B cell (primary cell): ENCODE data around the gene MCM5. TPM values are rescaled to one million over a fixed set of nuclear protein-coding genes. Genes with fewer than 3 reads are reported as not detected.

ENCODE experiments used
- ATAC-seq: fragments of 200-7000 bp; cut with Tn5 transposase; one replicate; pipeline ENCODE4 v1.10.0; 2021; ENCODE audit warnings: low read depth, mild to moderate bottlenecking, moderate number of reproducible peaks, moderate library complexity
- CTCF ChIA-PET: fragments of 350-600 bp; sonication (Branson Sonifier 250); formaldehyde crosslinking; loops from one replicate; lab custom pipeline; 2021; ENCODE audit warnings: antibody characterized with exemption, inconsistent platforms; lab: Charles Lee
- POLR2A ChIA-PET: fragments of 350-600 bp; sonication (Branson Sonifier 250); formaldehyde crosslinking; loops from one replicate; lab custom pipeline; 2021; ENCODE audit warnings: antibody characterized with exemption; lab: Charles Lee
- DNase-seq: peaks from one replicate; pipeline ENCODE4 v3.0.0; 2013
- H2AFZ ChIP-seq: 2 replicates; pipeline ENCODE4 v1.6.1; 2012; ENCODE audit warnings: mild to moderate bottlenecking, low read depth, low read length; ENCODE audit not compliant: insufficient read depth, poor library complexity, severe bottlenecking
- H3K27ac ChIP-seq, 2 donors: 1 replicate in 1 of 2; 2 replicates in 1 of 2; pipeline ENCODE4 v1.5.1; 2012 to 2013; ENCODE audit warnings: low read length in 2 of 2, mild to moderate bottlenecking in 2 of 2, moderate library complexity in 1 of 2
- H3K27me3 ChIP-seq, 4 experiments: fragments of 200-600 bp in 1 of 4; sonication (generic) in 1 of 4; replicated peaks in 1 of 4; 1 replicate in 2 of 4; 2 replicates in 2 of 4; pipeline versions ENCODE4 v1.6.1 to v1.7.0; 2013 to 2016; ENCODE audit warnings: low read length in 3 of 4, mild to moderate bottlenecking in 2 of 4, mixed read lengths in 1 of 4, moderate library complexity in 1 of 4; ENCODE audit not compliant: insufficient read depth in 4 of 4, control insufficient read depth in 3 of 4; ENCODE audit errors: control extremely low read depth in 1 of 4
- H3K36me3 ChIP-seq, 2 experiments: replicated peaks in 1 of 2; 1 replicate in 1 of 2; 2 replicates in 1 of 2; pipeline versions ENCODE4 v1.6.1 to v1.7.1; 2013; ENCODE audit warnings: low read length in 1 of 2; ENCODE audit not compliant: insufficient read depth in 2 of 2, control insufficient read depth in 1 of 2; ENCODE audit errors: control extremely low read depth in 1 of 2, extremely low read depth in 1 of 2
- H3K4me1 ChIP-seq, 2 donors: fragments of 200-600 bp in 1 of 2; sonication (generic) in 1 of 2; 1 replicate in 1 of 2; 2 replicates in 1 of 2; pipeline versions ENCODE4 v1.5.1 to v1.6.1; 2013 to 2017; ENCODE audit warnings: low read length in 2 of 2; ENCODE audit not compliant: control insufficient read depth in 2 of 2, insufficient read depth in 2 of 2
- H3K4me2 ChIP-seq: replicated peaks from 2 replicates; pipeline ENCODE3; 2012; ENCODE audit warnings: mild to moderate bottlenecking, low read depth, low read length; ENCODE audit not compliant: poor library complexity, severe bottlenecking
- H3K4me3 ChIP-seq, 5 experiments: fragments of 200-600 bp in 1 of 5; sonication (generic) in 1 of 5; 1 replicate in 3 of 5; 2 replicates in 2 of 5; pipeline versions ENCODE4 v1.5.1 to v1.7.0; 2011 to 2016; ENCODE audit warnings: low read length in 4 of 5, mild to moderate bottlenecking in 4 of 5, low read depth in 2 of 5, control low read depth in 1 of 5, moderate library complexity in 1 of 5; ENCODE audit not compliant: insufficient read depth in 1 of 5; ENCODE audit errors: control extremely low read depth in 1 of 5, extremely low read depth in 1 of 5
- H3K79me2 ChIP-seq: fragments of 200-600 bp; sonication (generic); one replicate; pipeline ENCODE4 v1.6.0; 2016; ENCODE audit warnings: low read length; ENCODE audit not compliant: control insufficient read depth, insufficient read depth
- H3K9ac ChIP-seq: fragments of 200-600 bp; sonication (generic); 2 replicates; pipeline ENCODE4 v1.6.1; 2017; ENCODE audit warnings: mild to moderate bottlenecking, low read length, moderate library complexity
- H3K9me3 ChIP-seq, 3 donors: one replicate each; pipeline versions ENCODE4 v1.6.1 to v1.7.1; 2013; ENCODE audit warnings: low read length in 2 of 3; ENCODE audit not compliant: control insufficient read depth in 2 of 3, insufficient read depth in 1 of 3; ENCODE audit errors: control extremely low read depth in 1 of 3
- H4K20me1 ChIP-seq: 2 replicates; pipeline ENCODE4 v1.6.0; 2012; ENCODE audit warnings: mild to moderate bottlenecking, low read length; ENCODE audit not compliant: insufficient read depth, control insufficient read depth, poor library complexity, severe bottlenecking
- H3K27ac Mint-ChIP-seq: one replicate; pipeline ENCODE4 v1.8.0; 2021; ENCODE audit warnings: mixed read lengths
- H3K27me3 Mint-ChIP-seq: one replicate; pipeline ENCODE4 v1.8.0; 2021; ENCODE audit warnings: mixed read lengths
- H3K4me1 Mint-ChIP-seq: one replicate; pipeline ENCODE4 v1.8.0; 2021; ENCODE audit warnings: mixed read lengths
- H3K4me3 Mint-ChIP-seq: one replicate; pipeline ENCODE4 v1.8.0; 2021; ENCODE audit warnings: mixed read lengths
- H3K9me3 Mint-ChIP-seq: one replicate; pipeline ENCODE4 v1.8.0; 2022; ENCODE audit warnings: mixed read lengths; ENCODE audit not compliant: insufficient read depth
- CTCF ChIP-seq: fragments of 200-600 bp; IDR thresholded peaks from one replicate; pipeline ENCODE4 v1.8.0; 2022; ENCODE audit warnings: antibody characterized with exemption, mild to moderate bottlenecking
- EZH2 ChIP-seq: IDR thresholded peaks from 2 replicates; pipeline ENCODE4 v1.6.1; 2012; ENCODE audit warnings: borderline replicate concordance, low read depth, mild to moderate bottlenecking, moderate library complexity, low read length; ENCODE audit not compliant: insufficient read depth, poor library complexity, severe bottlenecking
- WGBS: methylation state at CpG from one replicate; pipeline ENCODE4 v1.1.5; 2013; ENCODE audit warnings: missing lambda C conversion rate; ENCODE audit not compliant: insufficient coverage; 5-methylcytosine and 5-hydroxymethylcytosine counted together
- intact Hi-C: fragments of 100-400 bp; cut with micrococcal nuclease; formaldehyde crosslinking; loops from one replicate; pipeline ENCODE4 v1.10.0; 2022
- polyA plus RNA-seq: library from polyadenylated mRNA; depleted of rRNA; stranded (reverse); fragments of >200 nt; gene quantifications from 2 replicates; pipeline ENCODE4 v1.2.3, GENCODE V29; 2012
- total RNA-seq, 2 donors: library from RNA; stranded (reverse); fragments of 120-200 nt in 1 of 2; gene quantifications; 1 replicate in 1 of 2; 2 replicates in 1 of 2; pipeline versions ENCODE4 v1.2.3 to v1.2.4, GENCODE V29; 2013 to 2022

The MCM5 gene
- total and polyA plus RNA-seq, 2 donors (not counting 1 experiment from before 2014, with no cell fraction given): 112 to 203 TPM

GRCh38 chr22:35407362-35407761, 7.4 kb downstream of the MCM5 start:
- H4K20me1 ChIP-seq: no peaks in the 10 kb centered on the region
- no peak overlapping the region for H3K4me2 ChIP-seq
- CTCF ChIA-PET: interaction anchor here (0.6 to 16.1 kb wide), 2 partner anchors 20 to 53 kb away, joined by 3 to 311 read pairs; no protein-coding TSS in a partner anchor
- Mint-ChIP-seq H3K27ac (peak overlapping the region; percentile 47), H3K4me3 (no peak overlapping the region), H3K27me3 (no peaks in the 10 kb centered on the region), H3K4me1 (peaks cover 51% of the 10 kb centered on the region), H3K9me3 (no peaks in the 10 kb centered on the region)
- peaks cover 0 to 69% of the 10 kb centered on the region in 2 experiments for H3K36me3 ChIP-seq
- no peak for TF ChIP-seq CTCF
- no peaks in the 10 kb centered on the region for H3K9me3 ChIP-seq
- H2AFZ ChIP-seq: no peak overlapping the region
- 90% methylated on average over 5 of the region's 7 CpGs for WGBS
- POLR2A ChIA-PET: interaction anchor here (0.8 to 4.6 kb wide), 3 partner anchors 7 to 55 kb away, joined by 3 to 28 read pairs (median 3); partner anchors contain the start of gene MCM5
- DNase-seq (no peak), ATAC-seq (no peak)
- intact Hi-C loops: no loop called here
- peaks cover 33 to 41% of the 10 kb centered on the region in 2 donors for H3K4me1 ChIP-seq
- H3K27ac ChIP-seq: no peak overlapping the region
- no peak overlapping the region for H3K4me3 ChIP-seq
- peaks cover 15% of the 10 kb centered on the region for H3K79me2 ChIP-seq
- no peak overlapping the region for H3K9ac ChIP-seq
- no peaks in the 10 kb centered on the region for H3K27me3 ChIP-seq

- ChIA-PET POLR2A (interaction anchor here (0.6 to 4.6 kb wide), 14 partner anchors 10 to 152 kb away, joined by 3 to 94 read pairs (median 5); partner anchors contain the start of genes HMOX1, MCM5 and TOM1), CTCF (interaction anchor here (0.6 to 16.1 kb wide), 20 partner anchors 11 to 1504 kb away, joined by 3 to 311 read pairs (median 8); partner anchors contain the start of genes HMOX1, MCM5 and TOM1)
- H3K79me2 ChIP-seq: peaks cover 22% of the 10 kb centered on the region
- H3K4me2 ChIP-seq: peak overlapping the region; percentile 73
- peak overlapping the region in 3 of 5 experiments; percentile 1 to 45 (median 21) for H3K4me3 ChIP-seq
- intact Hi-C loops: loop anchor here (1.0 to 2.0 kb wide), 8 partner anchors 11 to 173 kb away; partner anchors contain the start of genes HMOX1 and RASD2
- H3K9me3 Mint-ChIP-seq: no peaks in the 10 kb centered on the region
- peak overlapping the region; percentile 3 for H2AFZ ChIP-seq
- 21% methylated on average over 15 of the region's 16 CpGs for WGBS
- no peak for TF ChIP-seq CTCF
- no peak for TF ChIP-seq EZH2
- peak overlapping the region; percentile 99 for H3K27ac ChIP-seq
- peak overlapping the region; percentile 83 for H3K4me3 Mint-ChIP-seq
- peak; percentile 96 for DNase-seq
- H3K27me3 Mint-ChIP-seq: no peaks in the 10 kb centered on the region
- no peaks in the 10 kb centered on the region for H3K9me3 ChIP-seq
- H3K27me3 ChIP-seq: no peaks in the 10 kb centered on the region
- peak; percentile 89 for ATAC-seq
- H4K20me1 ChIP-seq: no peaks in the 10 kb centered on the region
- H3K27ac Mint-ChIP-seq: peak overlapping the region; percentile 96
- H3K4me1 ChIP-seq: peaks cover 31 to 39% of the 10 kb centered on the region in 2 donors
- H3K9ac ChIP-seq: peak overlapping the region; percentile 63
- H3K36me3 ChIP-seq: peaks cover 0 to 74% of the 10 kb centered on the region in 2 experiments
- peaks cover 53% of the 10 kb centered on the region for H3K4me1 Mint-ChIP-seq
Observed at GRCh38 chr22:35409783-35410662, 10.1 kb downstream of the MCM5 start.
